ENCODE data around the gene PAGR1. TPM values are rescaled to one million over a fixed set of nuclear protein-coding genes. Genes with fewer than 3 reads are reported as not detected.

PAGR1 gene
- total and polyA plus RNA-seq, 2 donors (not counting 1 experiment from before 2014, with no cell fraction given), result 17.8 to 28.4 TPM

DNA sequence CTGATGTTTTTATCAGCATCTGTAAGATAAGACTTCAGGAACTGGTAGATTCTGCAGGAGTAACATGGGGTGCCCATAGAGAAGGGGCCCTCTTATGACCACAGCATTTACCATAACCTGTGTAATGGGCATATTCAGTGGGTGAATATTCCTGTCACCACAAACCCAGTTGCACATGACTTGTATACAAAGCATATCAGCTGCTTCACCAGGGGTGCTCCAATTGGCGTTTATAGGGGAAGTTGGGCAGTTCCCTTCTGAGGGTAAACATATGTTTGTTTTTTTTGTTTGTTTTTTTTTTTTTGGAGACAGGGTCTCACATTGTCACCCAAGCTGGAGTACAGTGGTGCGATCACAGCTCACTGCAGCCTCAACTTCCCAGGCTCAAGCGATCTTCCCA is 49.4 kb upstream of the PAGR1 start:
- POLR2A ChIA-PET, result interaction anchor here (0.7 to 1.2 kb wide), 3 partner anchors 11 to 1232 kb away, joined by 3 to 5 read pairs (median 4); no protein-coding TSS in a partner anchor

DNA sequence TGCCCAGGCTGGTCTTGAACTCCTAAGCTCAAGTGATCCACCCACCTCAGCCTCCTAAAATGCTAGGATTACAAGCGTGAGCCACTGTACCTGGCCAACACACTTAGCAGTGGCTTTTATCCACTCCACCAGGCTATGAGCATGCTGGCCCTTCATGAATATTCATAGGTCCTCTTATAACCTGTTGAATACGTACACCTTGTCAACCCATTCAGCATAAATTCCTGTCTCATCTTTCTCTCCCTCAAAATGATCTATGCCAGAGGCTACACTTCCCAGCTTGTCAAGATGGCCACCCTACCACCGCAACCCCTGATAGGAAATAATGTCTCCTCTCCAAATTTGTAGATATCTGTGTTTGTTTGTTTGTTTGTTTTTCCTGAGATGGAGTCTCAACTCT is 48.9 kb upstream of the PAGR1 start:
- H3K4me1 Mint-ChIP-seq, result no peaks in the 10 kb centered on the region
- intact Hi-C loops (cut with micrococcal nuclease), result no loop called here
- no peaks in the 10 kb centered on the region for H3K9me3 ChIP-seq (ENCODE audit: control extremely low read depth in 1 of 3, control insufficient read depth in 2 of 3, insufficient read depth in 1 of 3, low read length in 2 of 3)
- H2AFZ ChIP-seq (ENCODE audit: insufficient read depth, low read depth, low read length, poor library complexity, severe bottlenecking), result no peak overlapping the region
- H3K9me3 Mint-ChIP-seq (ENCODE audit: insufficient read depth), result no peaks in the 10 kb centered on the region
- H3K36me3 ChIP-seq (replicated peaks in 1 of 2; ENCODE audit: control extremely low read depth in 1 of 2, control insufficient read depth in 1 of 2, extremely low read depth in 1 of 2, insufficient read depth in 2 of 2, low read length in 1 of 2), result no peaks in the 10 kb centered on the region
- no peaks in the 10 kb centered on the region for H4K20me1 ChIP-seq (ENCODE audit: control insufficient read depth, insufficient read depth, low read length, poor library complexity, severe bottlenecking)
- 96% methylated on average over 2 of the region's 3 CpGs for WGBS (ENCODE audit: insufficient coverage)
- H3K4me1 ChIP-seq (ENCODE audit: control insufficient read depth in 2 of 2, insufficient read depth in 2 of 2, low read length in 2 of 2), result peaks cover 0 to under 1% of the 10 kb centered on the region in 2 donors
- ChIA-PET CTCF (interaction anchor here (1.5 kb wide), 1 partner anchor 11 kb away, joined by 4 read pairs; the partner anchor contains the start of gene ZG16), POLR2A (interaction anchor here (1.2 kb wide), 1 partner anchor 12 kb away, joined by 4 read pairs; no protein-coding TSS in a partner anchor)
- H3K27ac Mint-ChIP-seq, result peak overlapping the region; percentile 10
- no peak for ATAC-seq (ENCODE audit: low read depth)
- H3K27me3 ChIP-seq (replicated peaks in 1 of 4; ENCODE audit: control extremely low read depth in 1 of 4, control insufficient read depth in 3 of 4, insufficient read depth in 4 of 4, low read length in 3 of 4), result no peaks in the 10 kb centered on the region
- no peak overlapping the region for H3K4me3 ChIP-seq (ENCODE audit: control extremely low read depth in 1 of 5, extremely low read depth in 1 of 5, insufficient read depth in 1 of 5, low read depth in 2 of 5, low read length in 4 of 5)
- TF ChIP-seq, protein P1, sequence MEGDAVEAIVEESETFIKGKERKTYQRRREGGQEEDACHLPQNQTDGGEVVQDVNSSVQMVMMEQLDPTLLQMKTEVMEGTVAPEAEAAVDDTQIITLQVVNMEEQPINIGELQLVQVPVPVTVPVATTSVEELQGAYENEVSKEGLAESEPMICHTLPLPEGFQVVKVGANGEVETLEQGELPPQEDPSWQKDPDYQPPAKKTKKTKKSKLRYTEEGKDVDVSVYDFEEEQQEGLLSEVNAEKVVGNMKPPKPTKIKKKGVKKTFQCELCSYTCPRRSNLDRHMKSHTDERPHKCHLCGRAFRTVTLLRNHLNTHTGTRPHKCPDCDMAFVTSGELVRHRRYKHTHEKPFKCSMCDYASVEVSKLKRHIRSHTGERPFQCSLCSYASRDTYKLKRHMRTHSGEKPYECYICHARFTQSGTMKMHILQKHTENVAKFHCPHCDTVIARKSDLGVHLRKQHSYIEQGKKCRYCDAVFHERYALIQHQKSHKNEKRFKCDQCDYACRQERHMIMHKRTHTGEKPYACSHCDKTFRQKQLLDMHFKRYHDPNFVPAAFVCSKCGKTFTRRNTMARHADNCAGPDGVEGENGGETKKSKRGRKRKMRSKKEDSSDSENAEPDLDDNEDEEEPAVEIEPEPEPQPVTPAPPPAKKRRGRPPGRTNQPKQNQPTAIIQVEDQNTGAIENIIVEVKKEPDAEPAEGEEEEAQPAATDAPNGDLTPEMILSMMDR (IDR thresholded peaks at IDR 0.05), result no peak
- no peak for TF ChIP-seq EZH2 (IDR thresholded peaks at IDR 0.05; ENCODE audit: borderline replicate concordance, insufficient read depth, low read depth, low read length, poor library complexity, severe bottlenecking)
- no peaks in the 10 kb centered on the region for H3K79me2 ChIP-seq (ENCODE audit: control insufficient read depth, insufficient read depth, low read length)
- no peak overlapping the region for H3K4me2 ChIP-seq (replicated peaks; ENCODE audit: low read depth, low read length, poor library complexity, severe bottlenecking)
- no peak for DNase-seq
- H3K27ac ChIP-seq (ENCODE audit: low read length in 2 of 2), result no peak overlapping the region
- H3K27me3 Mint-ChIP-seq, result no peaks in the 10 kb centered on the region
- no peak overlapping the region for H3K9ac ChIP-seq (ENCODE audit: low read length)
- no peak overlapping the region for H3K4me3 Mint-ChIP-seq

More for the DNA sequence above, 49.4 kb upstream of the PAGR1 start:
- no peak for DNase-seq
- H3K4me2 ChIP-seq (replicated peaks; ENCODE audit: low read depth, low read length, poor library complexity, severe bottlenecking), result no peak overlapping the region
- H3K27ac ChIP-seq (ENCODE audit: low read length in 2 of 2), result no peak overlapping the region
- no peaks in the 10 kb centered on the region for H3K79me2 ChIP-seq (ENCODE audit: control insufficient read depth, insufficient read depth, low read length)
- no peaks in the 10 kb centered on the region for H3K9me3 ChIP-seq (ENCODE audit: control extremely low read depth in 1 of 3, control insufficient read depth in 2 of 3, insufficient read depth in 1 of 3, low read length in 2 of 3)
- H3K4me1 ChIP-seq (ENCODE audit: control insufficient read depth in 2 of 2, insufficient read depth in 2 of 2, low read length in 2 of 2), result peaks cover 0 to 3% of the 10 kb centered on the region in 2 donors
- H3K27me3 Mint-ChIP-seq, result no peaks in the 10 kb centered on the region
- no peak for TF ChIP-seq EZH2 (IDR thresholded peaks at IDR 0.05; ENCODE audit: borderline replicate concordance, insufficient read depth, low read depth, low read length, poor library complexity, severe bottlenecking)
- no peaks in the 10 kb centered on the region for H3K36me3 ChIP-seq (replicated peaks in 1 of 2; ENCODE audit: control extremely low read depth in 1 of 2, control insufficient read depth in 1 of 2, extremely low read depth in 1 of 2, insufficient read depth in 2 of 2, low read length in 1 of 2)
- H2AFZ ChIP-seq (ENCODE audit: insufficient read depth, low read depth, low read length, poor library complexity, severe bottlenecking), result no peak overlapping the region
- H3K9me3 Mint-ChIP-seq (ENCODE audit: insufficient read depth), result no peaks in the 10 kb centered on the region
- no peak overlapping the region for H3K4me3 ChIP-seq (ENCODE audit: control extremely low read depth in 1 of 5, extremely low read depth in 1 of 5, insufficient read depth in 1 of 5, low read depth in 2 of 5, low read length in 4 of 5)
- ATAC-seq (ENCODE audit: low read depth), result no peak
- no peak overlapping the region for H3K27ac Mint-ChIP-seq
- no peaks in the 10 kb centered on the region for H3K27me3 ChIP-seq (replicated peaks in 1 of 4; ENCODE audit: control extremely low read depth in 1 of 4, control insufficient read depth in 3 of 4, insufficient read depth in 4 of 4, low read length in 3 of 4)
- H4K20me1 ChIP-seq (ENCODE audit: control insufficient read depth, insufficient read depth, low read length, poor library complexity, severe bottlenecking), result no peaks in the 10 kb centered on the region
- CTCF ChIA-PET, result interaction anchor here (1.5 kb wide), 1 partner anchor 12 kb away, joined by 4 read pairs; the partner anchor contains the start of gene ZG16
- H3K4me3 Mint-ChIP-seq, result no peak overlapping the region
- H3K4me1 Mint-ChIP-seq, result no peaks in the 10 kb centered on the region
- no peak overlapping the region for H3K9ac ChIP-seq (ENCODE audit: low read length)
- intact Hi-C loops (cut with micrococcal nuclease), result no loop called here
- WGBS (ENCODE audit: insufficient coverage), result 100% methylated on average over 1 of the region's 3 CpGs
